T-cell (primary cell): ENCODE data around the gene PIK3R2. TPM values are rescaled to one million over a fixed set of nuclear protein-coding genes. Genes with fewer than 3 reads are reported as not detected.

ENCODE experiments used
- ATAC-seq, 4 experiments: fragments of 200-7000 bp in 3 of 4; fragments of 150-1000 bp in 1 of 4; cut with Tn5 transposase; replicated peaks in 1 of 4; 1 replicate in 3 of 4; 2 replicates in 1 of 4; pipeline ENCODE4 v1.10.0; 2021; ENCODE audit warnings: moderate library complexity in 3 of 4, mild to moderate bottlenecking in 2 of 4, moderate number of reproducible peaks in 1 of 4
- CTCF ChIA-PET, 2 donors: fragments of 300-600 bp; sonication (Branson Sonifier 250); formaldehyde crosslinking; loops; one replicate each; lab custom pipeline; 2022; ENCODE audit warnings: antibody characterized with exemption in 2 of 2; lab: Charles Lee
- POLR2A ChIA-PET, 2 donors: fragments of 300-600 bp; sonication (Branson Sonifier 250); formaldehyde crosslinking; loops; one replicate each; lab custom pipeline; 2022; ENCODE audit warnings: antibody characterized with exemption in 2 of 2; lab: Charles Lee
- DNase-seq, 35 experiments: peaks; one replicate each; pipeline versions ENCODE4 v3.0.0 to v3.0.0-alpha.2; 2013 to 2023
- H3K27ac ChIP-seq: one replicate; pipeline ENCODE4 v1.5.1; 2013; ENCODE audit warnings: low read length
- H3K27me3 ChIP-seq, 2 experiments: replicated peaks in 1 of 2; 1 replicate in 1 of 2; 2 replicates in 1 of 2; pipeline versions ENCODE4 v1.6.1 to v1.7.0; 2013; ENCODE audit warnings: low read length in 1 of 2, mixed read lengths in 1 of 2; ENCODE audit not compliant: control insufficient read depth in 2 of 2, insufficient read depth in 2 of 2; ENCODE audit errors: extremely low read depth in 1 of 2
- H3K36me3 ChIP-seq, 2 donors: 1 replicate in 1 of 2; 2 replicates in 1 of 2; pipeline versions ENCODE4 v1.6.1 to v1.7.0; 2013; ENCODE audit warnings: low read length in 1 of 2; ENCODE audit not compliant: control insufficient read depth in 2 of 2, insufficient read depth in 1 of 2; ENCODE audit errors: extremely low read depth in 1 of 2
- H3K4me1 ChIP-seq, 2 experiments: 1 replicate in 1 of 2; 2 replicates in 1 of 2; pipeline versions ENCODE4 v1.6.1 to v1.7.0; 2013; ENCODE audit warnings: low read length in 2 of 2, mixed read lengths in 1 of 2; ENCODE audit not compliant: insufficient read depth in 2 of 2, control insufficient read depth in 1 of 2; ENCODE audit errors: extremely low read depth in 1 of 2
- H3K4me3 ChIP-seq, 2 donors: 1 replicate in 1 of 2; 2 replicates in 1 of 2; pipeline versions ENCODE4 v1.5.1 to v1.7.0; 2013; ENCODE audit warnings: mild to moderate bottlenecking in 2 of 2, low read length in 1 of 2, moderate library complexity in 1 of 2; ENCODE audit not compliant: control insufficient read depth in 1 of 2; ENCODE audit errors: extremely low read depth in 1 of 2
- H3K9me3 ChIP-seq: 2 replicates; pipeline ENCODE4 v1.7.0; 2013
- H3K27ac Mint-ChIP-seq, 2 donors: one replicate each; pipeline ENCODE4 v1.8.0; 2020 to 2021; ENCODE audit warnings: mild to moderate bottlenecking in 2 of 2, mixed read lengths in 2 of 2
- H3K27me3 Mint-ChIP-seq, 2 donors: one replicate each; pipeline ENCODE4 v1.8.0; 2021 to 2022; ENCODE audit warnings: mixed read lengths in 2 of 2
- H3K36me3 Mint-ChIP-seq: one replicate; pipeline ENCODE4 v1.8.0; 2021; ENCODE audit warnings: mixed read lengths
- H3K4me1 Mint-ChIP-seq, 3 donors: one replicate each; pipeline ENCODE4 v1.8.0; 2020 to 2022; ENCODE audit warnings: mixed read lengths in 3 of 3, mild to moderate bottlenecking in 1 of 3
- H3K4me3 Mint-ChIP-seq, 3 donors: one replicate each; pipeline ENCODE4 v1.8.0; 2020 to 2022; ENCODE audit warnings: mild to moderate bottlenecking in 3 of 3, mixed read lengths in 3 of 3, moderate library complexity in 3 of 3
- H3K9me3 Mint-ChIP-seq, 3 donors: one replicate each; pipeline ENCODE4 v1.8.0; 2020 to 2022; ENCODE audit warnings: mixed read lengths in 3 of 3
- WGBS: methylation state at CpG from one replicate; pipeline ENCODE4 v1.1.5; 2013; ENCODE audit warnings: missing lambda C conversion rate; ENCODE audit not compliant: insufficient coverage; 5-methylcytosine and 5-hydroxymethylcytosine counted together
- total RNA-seq, 35 experiments: library from RNA in 6 of 35; stranded (reverse) in 6 of 35; fragments of 120-200 nt in 1 of 35; gene quantifications; one replicate each; pipeline versions ENCODE4 v1.2.1 to v1.2.4 and lab custom pipeline; 2013 to 2026

PIK3R2 gene
- total RNA-seq, 5 donors from 2014 or later (not counting 1 experiment from before 2014, with no cell fraction given), result 11.8 to 25.5 (median 17.6) TPM

DNA sequence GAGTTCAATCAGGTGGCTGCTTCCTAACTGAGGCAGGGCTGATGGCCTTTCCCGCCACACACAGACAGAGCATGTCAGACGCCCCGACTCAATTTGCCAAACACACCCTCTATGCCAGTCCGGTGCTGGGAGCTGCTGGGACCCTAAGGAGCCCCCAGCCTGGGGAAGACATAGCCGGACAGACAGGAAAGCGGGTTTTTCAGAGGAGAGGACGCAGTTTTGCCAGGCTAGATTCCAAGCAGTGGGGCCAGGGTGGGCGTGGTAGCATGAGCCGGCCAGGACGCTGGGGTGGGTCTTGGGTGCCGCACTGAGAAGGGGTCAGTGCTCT, 35.6 kb upstream of the PIK3R2 start:
- DNase-seq (no peak), ATAC-seq (no peak)
- Mint-ChIP-seq H3K36me3 (peaks cover 2% of the 10 kb centered on the region), H3K9me3 (no peaks in the 10 kb centered on the region), H3K27ac (peak overlapping the region; percentile 84 to 91), H3K27me3 (no peaks in the 10 kb centered on the region), H3K4me1 (peaks cover 34 to 50% (median 44%) of the 10 kb centered on the region in 3 donors), H3K4me3 (peak overlapping the region; percentile 61 to 83 (median 71))
- peaks cover 16 to 17% of the 10 kb centered on the region in 2 donors for H3K36me3 ChIP-seq
- H3K4me1 ChIP-seq, result peaks cover 11 to 60% of the 10 kb centered on the region in 2 experiments
- CTCF ChIA-PET, result interaction anchor here in 1 of 2 donors (1.0 kb wide), 1 partner anchor 13 kb away, joined by 3 read pairs; no protein-coding TSS in a partner anchor
- WGBS, result 47% methylated on average over 10 of the region's 11 CpGs
- no peaks in the 10 kb centered on the region for H3K9me3 ChIP-seq
- peak overlapping the region in 1 of 2 donors; percentile 18 for H3K4me3 ChIP-seq
- POLR2A ChIA-PET, result interaction anchor here in 1 of 2 donors (0.6 kb wide), 1 partner anchor 34 kb away, joined by 3 read pairs; no protein-coding TSS in a partner anchor
- H3K27ac ChIP-seq, result peak overlapping the region; percentile 72
- no peaks in the 10 kb centered on the region for H3K27me3 ChIP-seq

DNA sequence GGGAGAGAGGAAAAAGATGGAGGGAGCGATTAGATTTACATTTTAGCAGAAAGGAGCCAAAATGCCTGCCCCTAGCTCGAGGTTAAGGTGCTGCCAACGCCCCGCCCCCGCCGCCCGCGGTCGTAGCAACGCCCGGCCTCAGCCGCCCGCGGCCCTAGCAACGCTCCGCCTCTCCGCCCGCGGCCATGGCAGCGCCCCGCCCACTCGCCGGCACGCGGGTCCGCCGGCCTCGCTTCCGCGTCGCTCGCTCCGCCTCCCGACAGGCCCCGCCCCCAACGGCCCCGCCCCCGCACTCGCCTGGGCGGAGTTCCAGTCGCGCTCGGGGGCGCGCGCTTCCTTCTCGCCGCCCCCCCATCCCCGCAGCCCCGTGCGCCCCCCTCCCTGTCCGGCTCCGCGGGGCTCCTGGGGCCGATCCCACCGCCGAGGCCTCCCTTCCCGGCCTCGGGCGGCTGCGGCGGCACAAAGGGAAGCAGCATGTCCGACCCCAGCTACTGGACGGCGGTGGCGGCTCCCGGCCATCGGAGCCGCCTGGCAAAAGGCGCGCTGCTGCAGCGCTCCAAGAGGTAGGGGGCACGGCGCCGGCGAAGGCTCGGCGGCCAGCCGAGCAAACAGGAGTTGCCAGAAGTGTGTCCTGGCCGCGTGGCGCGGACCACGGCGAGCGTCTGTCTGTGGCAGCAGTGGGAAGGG, 35.1 kb upstream of the PIK3R2 start:
- Mint-ChIP-seq H3K27ac (peak overlapping the region; percentile 97), H3K27me3 (no peaks in the 10 kb centered on the region), H3K36me3 (peaks cover 5% of the 10 kb centered on the region), H3K9me3 (no peaks in the 10 kb centered on the region), H3K4me1 (peaks cover 32 to 46% (median 41%) of the 10 kb centered on the region in 3 donors), H3K4me3 (peak overlapping the region; percentile 83 to 90 (median 83))
- H3K27me3 ChIP-seq, result no peaks in the 10 kb centered on the region
- peaks cover 17 to 22% of the 10 kb centered on the region in 2 donors for H3K36me3 ChIP-seq
- DNase-seq (peak; percentile 83 to 98 (median 93)), ATAC-seq (peak; percentile 81 to 87 (median 84))
- under 1% methylated on average over 57 of the region's 86 CpGs for WGBS
- H3K4me3 ChIP-seq, result peak overlapping the region; percentile 77 to 84
- H3K27ac ChIP-seq, result peak overlapping the region; percentile 81
- peaks cover 11 to 57% of the 10 kb centered on the region in 2 experiments for H3K4me1 ChIP-seq
- POLR2A ChIA-PET, result interaction anchor here in 1 of 2 donors (0.6 kb wide), 1 partner anchor 33 kb away, joined by 3 read pairs; no protein-coding TSS in a partner anchor
- H3K9me3 ChIP-seq, result no peaks in the 10 kb centered on the region
- CTCF ChIA-PET, result interaction anchor here in 1 of 2 donors (0.6 to 1.0 kb wide), 2 partner anchors 13 to 127 kb away, joined by 3 read pairs; no protein-coding TSS in a partner anchor

- ChIA-PET CTCF (no interaction called here), POLR2A (no interaction called here)
- H3K9me3 ChIP-seq, result no peaks in the 10 kb centered on the region
- Mint-ChIP-seq H3K27me3 (no peaks in the 10 kb centered on the region), H3K4me3 (peak overlapping the region; percentile 83 to 90 (median 83)), H3K27ac (peak overlapping the region; percentile 97), H3K9me3 (no peaks in the 10 kb centered on the region), H3K4me1 (peaks cover 31 to 45% (median 40%) of the 10 kb centered on the region in 3 donors), H3K36me3 (peaks cover 6% of the 10 kb centered on the region)
- no peak for DNase-seq
- peaks cover 24 to 29% of the 10 kb centered on the region in 2 donors for H3K36me3 ChIP-seq
- no peak for ATAC-seq
- peaks cover 11 to 52% of the 10 kb centered on the region in 2 experiments for H3K4me1 ChIP-seq
- H3K27me3 ChIP-seq, result no peaks in the 10 kb centered on the region
- peak overlapping the region; percentile 77 to 84 for H3K4me3 ChIP-seq
- 4% methylated on average over 4 of the region's 14 CpGs for WGBS
- H3K27ac ChIP-seq, result peak overlapping the region; percentile 81
Measured at GRCh38 chr19:18118420-18119012, 34.4 kb upstream of the PIK3R2 start.

GRCh38 chr19:18119013-18119716, 33.8 kb upstream of the PIK3R2 start:
- no peaks in the 10 kb centered on the region for H3K27me3 Mint-ChIP-seq
- peaks cover 31 to 42% (median 40%) of the 10 kb centered on the region in 3 donors for H3K4me1 Mint-ChIP-seq
- H3K36me3 Mint-ChIP-seq, result peaks cover 9% of the 10 kb centered on the region
- ChIA-PET CTCF (interaction anchor here in 1 of 2 donors (0.6 to 1.0 kb wide), 2 partner anchors 28 to 260 kb away, joined by 3 read pairs; no protein-coding TSS in a partner anchor), POLR2A (no interaction called here)
- Histone ChIP-seq H3K36me3 (peaks cover 23 to 35% of the 10 kb centered on the region in 2 donors), H3K4me1 (peaks cover 11 to 54% of the 10 kb centered on the region in 2 experiments), H3K27me3 (no peaks in the 10 kb centered on the region), H3K9me3 (no peaks in the 10 kb centered on the region), H3K4me3 (peak overlapping the region; percentile 77 to 84), H3K27ac (peak overlapping the region; percentile 81)
- 3% methylated on average over 13 of the region's 13 CpGs for WGBS
- DNase-seq (peak in 34 of 35 experiments; percentile 32 to 78 (median 52)), ATAC-seq (peak; percentile 63 to 68 (median 65))
- H3K27ac Mint-ChIP-seq, result peak overlapping the region; percentile 97
- no peaks in the 10 kb centered on the region for H3K9me3 Mint-ChIP-seq
- peak overlapping the region; percentile 83 to 90 (median 83) for H3K4me3 Mint-ChIP-seq

DNA sequence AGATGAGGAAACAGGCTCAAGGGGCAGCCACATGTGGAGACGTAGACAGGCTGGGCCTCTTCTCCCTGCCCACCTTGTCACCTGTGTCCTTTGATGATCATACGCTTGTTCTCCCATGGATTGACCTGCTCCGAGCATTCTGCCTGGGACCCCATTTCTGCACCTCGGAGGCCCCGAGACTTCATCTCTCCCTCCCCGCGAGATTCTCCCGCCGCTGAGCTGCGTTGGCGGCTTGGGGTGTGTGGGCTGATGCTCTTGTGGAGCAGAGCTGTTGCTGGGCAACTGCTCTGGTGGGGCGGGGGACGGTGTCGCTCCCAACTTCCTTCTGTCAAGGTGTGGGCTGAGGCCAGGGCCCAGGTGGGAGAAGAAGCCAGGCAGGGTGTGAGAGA, 33.3 kb upstream of the PIK3R2 start:
- ChIA-PET CTCF (interaction anchor here in 1 of 2 donors (0.6 to 1.0 kb wide), 2 partner anchors 28 to 261 kb away, joined by 3 read pairs; no protein-coding TSS in a partner anchor), POLR2A (no interaction called here)
- H3K4me1 Mint-ChIP-seq, result peaks cover 28 to 42% (median 40%) of the 10 kb centered on the region in 3 donors
- no peaks in the 10 kb centered on the region for H3K9me3 Mint-ChIP-seq
- H3K36me3 ChIP-seq, result peaks cover 21 to 41% of the 10 kb centered on the region in 2 donors
- H3K4me3 ChIP-seq, result peak overlapping the region; percentile 77 to 84
- peak overlapping the region; percentile 97 for H3K27ac Mint-ChIP-seq
- peaks cover 11 to 55% of the 10 kb centered on the region in 2 experiments for H3K4me1 ChIP-seq
- peaks cover 14% of the 10 kb centered on the region for H3K36me3 Mint-ChIP-seq
- H3K27ac ChIP-seq, result peak overlapping the region; percentile 81
- peak; percentile 34 to 54 (median 45) for ATAC-seq
- WGBS, result 9% methylated on average over 8 of the region's 14 CpGs
- H3K9me3 ChIP-seq, result no peaks in the 10 kb centered on the region
- peak in 34 of 35 experiments; percentile 45 to 77 (median 60) for DNase-seq
- H3K27me3 Mint-ChIP-seq, result no peaks in the 10 kb centered on the region
- H3K27me3 ChIP-seq, result no peaks in the 10 kb centered on the region
- peak overlapping the region; percentile 83 to 90 (median 83) for H3K4me3 Mint-ChIP-seq
